ENCODE data around the gene DDX20.

DDX20 gene

GRCh38 chr1:111749628-111750027 is 6.1 kb upstream of the DDX20 start:
- DNase-seq: no peak

DNA sequence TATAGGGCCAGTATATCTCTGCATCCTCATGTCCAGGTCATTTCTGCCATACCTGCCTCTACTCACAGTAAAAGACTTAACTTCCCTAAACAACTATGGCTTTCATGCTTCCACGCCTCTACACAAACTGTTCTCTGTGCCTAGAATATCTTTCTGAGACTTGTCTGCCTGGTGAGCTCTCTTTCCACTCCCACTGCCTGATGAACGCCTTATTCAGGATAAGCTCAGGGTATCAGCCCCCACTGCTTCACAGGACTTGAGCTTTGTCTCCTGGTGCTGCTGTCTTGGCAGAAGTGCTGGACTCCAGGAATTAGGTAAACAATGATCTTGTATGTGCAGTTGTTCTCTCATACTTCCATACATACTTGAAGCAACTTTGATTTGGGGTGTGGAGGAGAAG is 4.8 kb upstream of the DDX20 start:
- DNase-seq: no peak

GRCh38 chr1:111751906-111752575 is 3.7 kb upstream of the DDX20 start:
- no peak for DNase-seq

GRCh38 chr1:111754984-111755330 is 744 bp upstream of the DDX20 start:
- DNase-seq: no peak

GRCh38 chr1:111756124-111756513 is 418 bp downstream of the DDX20 start:
- no peak for DNase-seq

GRCh38 chr1:111758373-111758772 is 2.7 kb downstream of the DDX20 start:
- no peak for DNase-seq

GRCh38 chr1:111761717-111762116 is 6.0 kb downstream of the DDX20 start:
- no peak for DNase-seq

GRCh38 chr1:111762332-111762731 is 6.6 kb downstream of the DDX20 start:
- no peak for DNase-seq

DNA sequence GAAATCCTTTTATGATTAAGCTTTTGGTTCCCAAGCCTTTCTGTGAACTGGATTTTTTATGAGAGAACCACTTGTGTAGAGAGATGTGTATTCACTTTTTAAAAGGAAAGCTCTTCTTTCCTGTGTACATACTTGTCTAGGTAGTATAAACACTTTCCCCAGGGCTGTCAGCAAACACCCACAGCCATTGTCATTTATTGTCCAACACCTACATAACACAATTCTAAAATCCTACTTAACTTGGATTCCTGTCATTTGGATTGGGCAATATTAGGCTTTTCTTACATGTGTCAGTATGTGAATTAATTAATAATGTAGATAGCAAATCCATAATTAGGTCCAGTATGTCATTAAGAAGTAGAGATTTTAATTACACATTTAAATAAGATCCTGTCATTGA is 12.3 kb downstream of the DDX20 start:
- no peak for DNase-seq

GRCh38 chr1:111768625-111769024 is 12.9 kb downstream of the DDX20 start:
- DNase-seq: no peak

GRCh38 chr1:111769517-111770146 is 13.9 kb downstream of the DDX20 start:
- DNase-seq: no peak

DNA sequence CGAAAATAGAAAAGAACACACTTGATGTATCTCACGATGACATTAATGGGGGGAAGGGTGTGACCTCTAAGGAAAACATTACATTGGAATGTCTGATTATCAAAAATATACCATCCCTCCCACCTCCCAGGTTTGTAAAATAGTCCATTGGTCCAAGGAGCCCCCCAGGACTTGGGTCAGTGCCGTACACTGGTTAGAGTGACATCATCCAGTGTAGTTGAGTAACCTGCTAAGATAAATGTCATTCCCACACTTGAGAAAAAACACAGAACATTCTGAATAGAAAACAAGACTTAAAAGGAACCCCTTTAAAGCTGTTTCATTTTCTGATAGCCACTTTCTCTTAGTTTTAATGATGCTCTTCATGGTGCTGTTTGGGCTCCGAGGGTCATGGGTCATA is 15.2 kb downstream of the DDX20 start:
- no peak for DNase-seq

- no peak for DNase-seq
These were observed 20.3 kb downstream of the DDX20 start for GRCh38 chr1:111775966-111776365.

DNA sequence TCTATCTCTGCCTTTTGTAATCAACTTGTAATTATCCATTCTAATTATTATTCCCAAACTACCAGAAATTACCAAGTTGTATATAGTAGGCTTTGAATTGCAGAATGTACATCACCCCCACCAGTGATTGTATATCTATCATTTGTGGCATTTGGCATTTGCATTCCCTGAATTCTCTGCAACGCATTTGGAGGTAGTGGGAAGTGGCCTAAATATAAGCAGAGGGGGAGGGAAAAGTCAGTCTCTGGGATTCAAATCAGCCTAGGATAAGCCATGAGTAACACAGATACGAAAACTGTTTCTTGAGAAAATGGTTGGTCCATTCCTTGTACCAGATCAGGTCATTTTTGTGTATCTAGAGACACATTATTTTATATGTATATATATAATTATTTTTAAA is 20.7 kb downstream of the DDX20 start:
- DNase-seq: no peak

- DNase-seq: no peak
These were observed 21.2 kb downstream of the DDX20 start for GRCh38 chr1:111776861-111777260.

DNA sequence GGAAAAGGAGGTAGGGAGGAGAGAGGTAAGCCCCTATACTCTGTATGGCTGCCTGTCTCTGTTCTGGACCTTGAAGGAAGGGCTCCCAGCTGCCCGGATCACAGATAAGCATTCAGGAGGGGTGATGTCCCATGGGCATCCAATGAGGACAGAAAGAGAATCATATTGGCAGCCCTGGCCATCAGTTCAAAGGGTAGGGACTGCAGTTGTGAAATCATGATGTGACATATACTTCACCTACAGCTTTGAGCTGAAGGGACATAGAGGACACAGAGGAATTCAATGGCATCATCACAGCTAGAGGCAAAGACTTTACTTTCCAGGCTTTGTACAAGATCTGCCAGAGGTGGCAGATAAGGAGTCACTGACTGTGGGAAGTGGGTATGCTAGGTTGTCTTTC is 21.6 kb downstream of the DDX20 start:
- DNase-seq: no peak

DNA sequence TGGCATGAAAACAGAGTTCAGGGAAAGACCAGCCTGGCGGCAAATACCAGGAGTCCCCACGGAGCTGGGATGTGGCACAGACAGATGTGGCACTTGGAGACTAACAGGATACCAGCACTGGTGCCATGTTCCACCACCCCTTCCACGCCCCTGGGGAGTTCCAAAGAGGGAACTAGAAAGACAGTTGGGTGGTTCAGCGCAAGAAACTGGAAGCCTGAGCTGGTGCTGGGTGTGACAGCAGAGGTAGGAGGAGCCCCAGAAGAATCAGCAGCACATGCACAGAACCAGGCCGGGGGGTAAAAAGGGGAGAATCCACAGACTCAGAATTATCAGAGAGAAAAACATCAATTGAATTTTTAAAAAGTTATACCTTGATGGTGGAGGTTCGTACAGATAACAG is 22.4 kb downstream of the DDX20 start:
- no peak for DNase-seq

- no peak for DNase-seq
These were observed 22.9 kb downstream of the DDX20 start for GRCh38 chr1:111778541-111779051.

DNA sequence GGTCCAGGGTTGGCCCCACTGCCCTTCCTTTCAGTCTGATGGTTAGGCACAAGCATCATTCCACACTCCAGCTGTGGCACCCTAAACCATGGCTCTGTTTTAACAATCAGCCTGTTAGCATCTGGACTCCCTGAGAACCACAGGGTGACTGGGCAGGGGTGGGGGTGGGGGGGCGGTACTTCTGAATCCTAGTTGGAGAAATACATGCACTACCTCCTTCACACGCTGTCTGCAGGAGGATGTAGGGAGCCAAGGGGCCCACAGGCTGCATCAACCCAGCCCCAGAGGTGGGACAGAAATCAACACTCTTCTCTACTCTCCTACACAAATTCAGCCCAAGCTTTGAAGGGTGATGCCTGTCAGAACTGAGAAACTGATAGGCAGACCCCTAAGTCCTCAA is 23.8 kb downstream of the DDX20 start:
- no peak for DNase-seq

- no peak for DNase-seq
These were observed 28.7 kb downstream of the DDX20 start for GRCh38 chr1:111784273-111784901.

- DNase-seq: no peak
These were observed 31.0 kb downstream of the DDX20 start for GRCh38 chr1:111786669-111787207.

GRCh38 chr1:111789142-111789541 is 33.4 kb downstream of the DDX20 start:
- no peak for DNase-seq

DNA sequence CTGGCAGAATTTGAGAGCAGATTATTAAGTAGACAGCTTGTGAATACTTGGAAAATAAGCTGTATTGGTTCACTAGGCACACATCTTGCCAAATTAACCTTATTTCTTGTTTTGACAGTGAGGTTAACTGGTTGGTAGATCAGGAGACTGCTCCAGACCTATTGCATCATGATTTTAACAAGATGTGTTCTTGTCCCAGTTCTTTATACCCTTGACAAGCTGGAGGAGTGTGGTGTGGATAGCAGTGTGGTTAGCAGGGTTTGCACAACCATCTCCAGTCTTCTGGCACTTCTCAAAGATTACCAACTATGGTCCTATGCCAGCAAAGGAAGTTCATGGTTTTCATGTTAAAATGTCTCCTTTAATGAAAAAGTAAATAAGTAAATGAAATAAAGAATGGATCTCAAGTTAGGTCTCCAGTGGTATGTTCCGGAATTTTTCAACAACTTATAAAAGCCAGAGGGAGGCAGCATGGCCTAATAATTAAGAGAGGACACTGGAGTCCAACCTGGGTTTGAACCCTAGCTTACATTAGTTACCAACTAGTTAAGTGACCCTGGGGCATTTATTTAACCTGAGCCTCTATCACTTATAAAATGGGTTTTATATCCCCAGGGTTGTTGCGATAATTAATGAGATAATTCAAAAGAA is 34.1 kb downstream of the DDX20 start:
- DNase-seq: no peak

- DNase-seq: no peak
These were observed 36.1 kb downstream of the DDX20 start for GRCh38 chr1:111791776-111792175.

Measured in activated CD8-positive, alpha-beta memory T cell treated with anti-CD3 and anti-CD28 coated beads, Interleukin-2, amount 50 U/mL, for 48 hours (primary cell).